Mucosa of descending colon (tissue), 3 donors: ENCODE data around the gene ABTB2. TPM values are rescaled to one million over a fixed set of nuclear protein-coding genes. Genes with fewer than 3 reads are reported as not detected.

Experiments
- ATAC-seq: fragments of 200-7000 bp; cut with Tn5 transposase; one replicate; pipeline ENCODE4 v1.9.1; 2020; ENCODE audit warnings: mild to moderate bottlenecking, moderate library complexity
- DNase-seq, 3 donors: peaks; one replicate each; pipeline ENCODE4 v3.0.0-alpha.2; 2020
- H3K36me3 ChIP-seq: fragments of 200-600 bp; one replicate; pipeline ENCODE4 v1.8.0; 2021; ENCODE audit warnings: low read depth, mild to moderate bottlenecking
- H3K4me1 ChIP-seq: fragments of 200-600 bp; one replicate; pipeline ENCODE4 v1.8.0; 2021; ENCODE audit warnings: low read depth, mild to moderate bottlenecking
- H3K4me3 ChIP-seq: fragments of 200-600 bp; one replicate; pipeline ENCODE4 v1.8.0; 2021; ENCODE audit warnings: mild to moderate bottlenecking
- H3K9me3 ChIP-seq: fragments of 200-600 bp; one replicate; pipeline ENCODE4 v1.8.0; 2021; ENCODE audit warnings: mild to moderate bottlenecking
- CTCF ChIP-seq: fragments of 200-600 bp; IDR thresholded peaks from one replicate; pipeline ENCODE4 v1.8.0; 2022; ENCODE audit warnings: antibody characterized with exemption, mild to moderate bottlenecking
- intact Hi-C, 2 donors: fragments of 100-400 bp; cut with DNase I in 1 of 2; cut with micrococcal nuclease in 1 of 2; formaldehyde crosslinking; loops; one replicate each; pipeline versions ENCODE4 v1.11.0 to v1.11.1; 2022; cut with DNase I, micrococcal nuclease
- total RNA-seq, 3 donors: library from RNA; stranded (reverse); fragmentation: NEBNext Ultra II Directional in 2 of 3; extraction: Animal tissue kit (Norgen Biotek cat#: 25700) in 2 of 3; gene quantifications; one replicate each; pipeline versions ENCODE4 v1.2.1 to v1.2.4, GENCODE V29; 2021 to 2023
- donor health status: DM: no; HTN: no; CAD: no; lungs with moderate emphysema.
- donor health status: DM: no; HTN: no; CAD: no.
- donor health status: DM: no; HTN: yes; CAD: no.

The ABTB2 gene
- total RNA-seq, 3 donors from 2014 or later, result 12.8 to 16.8 (median 14.3) TPM

- no peaks in the 10 kb centered on the region for H3K36me3 ChIP-seq
- no peak for TF ChIP-seq CTCF
- H3K4me3 ChIP-seq, result no peak overlapping the region
- DNase-seq (no peak), ATAC-seq (no peak)
- no peaks in the 10 kb centered on the region for H3K9me3 ChIP-seq
- no peaks in the 10 kb centered on the region for H3K4me1 ChIP-seq
- intact Hi-C loops, result no loop called here
Observed at GRCh38 chr11:34284156-34284555, 73.7 kb downstream of the ABTB2 start.

GRCh38 chr11:34280945-34281872 is 76.6 kb downstream of the ABTB2 start:
- intact Hi-C loops, result no loop called here
- no peak for TF ChIP-seq CTCF
- no peaks in the 10 kb centered on the region for H3K36me3 ChIP-seq

DNA sequence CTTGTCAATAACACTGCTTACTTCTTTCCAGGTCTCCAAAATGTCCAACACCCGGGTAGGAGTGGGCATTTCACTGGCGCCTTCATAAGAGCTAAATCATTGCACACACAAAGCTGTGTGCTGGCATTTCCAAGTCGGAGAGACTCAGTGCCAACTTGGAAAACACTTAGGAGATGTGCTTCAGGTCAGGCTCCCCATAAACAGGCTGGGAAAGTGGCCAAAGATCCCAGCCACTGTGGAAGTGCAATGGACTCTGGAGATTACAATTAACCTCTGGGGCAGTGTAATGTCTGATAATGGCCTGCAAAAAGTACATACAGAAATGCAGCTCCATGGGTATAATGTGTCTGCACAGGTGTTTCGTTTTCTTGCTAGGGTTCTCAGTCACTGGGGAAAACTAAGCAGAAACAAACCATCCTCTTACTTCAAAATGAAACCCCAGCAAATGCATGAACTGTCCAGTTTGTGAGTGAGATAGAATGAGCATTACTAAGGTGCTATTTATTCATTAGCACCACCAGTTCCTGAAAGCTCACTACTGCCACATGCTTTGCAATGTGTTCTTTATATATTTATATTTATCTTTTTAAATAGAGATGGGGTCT is 79.0 kb downstream of the ABTB2 start:
- Histone ChIP-seq H3K9me3 (no peaks in the 10 kb centered on the region), H3K36me3 (no peaks in the 10 kb centered on the region), H3K4me3 (no peak overlapping the region), H3K4me1 (no peaks in the 10 kb centered on the region)
- intact Hi-C loops, result no loop called here
- no peak for TF ChIP-seq CTCF
- DNase-seq, result no peak
- no peak for ATAC-seq

More at GRCh38 chr11:34280945-34281872, 76.6 kb downstream of the ABTB2 start:
- ATAC-seq (peak; percentile 52), DNase-seq (no peak)
- Histone ChIP-seq H3K4me1 (no peaks in the 10 kb centered on the region), H3K9me3 (no peaks in the 10 kb centered on the region), H3K4me3 (no peak overlapping the region)

GRCh38 chr11:34278175-34278574 is 79.6 kb downstream of the ABTB2 start:
- H3K4me1 ChIP-seq, result no peaks in the 10 kb centered on the region
- no peak overlapping the region for H3K4me3 ChIP-seq
- no peaks in the 10 kb centered on the region for H3K9me3 ChIP-seq
- intact Hi-C loops, result no loop called here
- no peak for ATAC-seq
- no peak for TF ChIP-seq CTCF
- H3K36me3 ChIP-seq, result no peaks in the 10 kb centered on the region
- no peak for DNase-seq

DNA sequence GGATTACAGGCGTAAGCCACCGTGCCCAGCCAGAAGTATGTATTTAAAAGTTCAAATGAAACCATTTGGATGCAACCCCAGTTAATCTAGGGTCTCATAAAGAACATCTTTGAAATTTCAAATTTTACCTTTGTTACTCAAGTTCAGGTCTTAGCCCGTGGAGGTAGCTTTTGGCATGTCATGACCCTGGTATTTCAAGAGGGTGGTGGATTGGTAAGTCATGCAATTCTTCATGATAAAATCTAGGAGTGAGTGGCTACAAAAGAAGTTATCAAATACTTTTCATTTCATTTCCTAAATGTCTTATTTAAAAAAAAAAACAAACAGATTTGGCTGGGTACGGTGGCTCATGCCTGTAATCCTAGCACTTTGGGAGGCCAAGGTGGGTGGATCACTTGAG is 80.6 kb downstream of the ABTB2 start:
- Histone ChIP-seq H3K4me1 (no peaks in the 10 kb centered on the region), H3K4me3 (no peak overlapping the region), H3K36me3 (no peaks in the 10 kb centered on the region), H3K9me3 (no peaks in the 10 kb centered on the region)
- no peak for TF ChIP-seq CTCF
- DNase-seq (no peak), ATAC-seq (no peak)
- intact Hi-C loops, result no loop called here
